Heart right ventricle (tissue), 16 donors: ENCODE results near the gene TPMT. TPM values are rescaled to one million over a fixed set of nuclear protein-coding genes. Genes with fewer than 3 reads are reported as not detected.

Source experiments
- ATAC-seq, 8 donors: fragments of 200-7000 bp; cut with Tn5 transposase; one replicate each; pipeline ENCODE4 v1.9.1; 2020; ENCODE audit warnings: mild to moderate bottlenecking in 8 of 8, moderate library complexity in 8 of 8, moderate number of reproducible peaks in 1 of 8
- DNase-seq, 2 donors: peaks; one replicate each; pipeline ENCODE4 v3.0.0-alpha.2; 2020
- H3K27ac ChIP-seq, 10 donors: fragments of 200-600 bp; sonication (generic) in 2 of 10; one replicate each; pipeline versions ENCODE4 v1.5.0 to v1.8.0; 2020 to 2022; ENCODE audit warnings: mild to moderate bottlenecking in 3 of 10
- H3K27me3 ChIP-seq, 7 donors: fragments of 200-600 bp; one replicate each; pipeline ENCODE4 v1.8.0; 2021 to 2022; ENCODE audit warnings: mild to moderate bottlenecking in 2 of 7
- H3K36me3 ChIP-seq, 9 donors: fragments of 200-600 bp; sonication (generic) in 1 of 9; one replicate each; pipeline versions ENCODE4 v1.5.0 to v1.8.0; 2020 to 2022; ENCODE audit warnings: mild to moderate bottlenecking in 2 of 9
- H3K4me1 ChIP-seq, 9 donors: fragments of 200-600 bp; sonication (generic) in 1 of 9; one replicate each; pipeline versions ENCODE4 v1.5.0 to v1.8.0; 2020 to 2022; ENCODE audit warnings: mild to moderate bottlenecking in 4 of 9
- H3K4me3 ChIP-seq, 10 donors: fragments of 200-600 bp; sonication (generic) in 2 of 10; one replicate each; pipeline versions ENCODE4 v1.5.0 to v1.8.0; 2020 to 2022; ENCODE audit warnings: mild to moderate bottlenecking in 7 of 10, moderate library complexity in 2 of 10
- H3K9me3 ChIP-seq, 11 donors: fragments of 200-600 bp in 10 of 11; sonication (generic) in 2 of 11; one replicate each; pipeline versions ENCODE4 v1.5.0 to v1.8.0; 2013 to 2022; ENCODE audit warnings: mild to moderate bottlenecking in 2 of 11, control low read depth in 1 of 11, moderate library complexity in 1 of 11
- WGBS, 2 donors: extraction: QIAGEN DNeasy Blood & Tissue Kit; methylation state at CpG; one replicate each; pipeline ENCODE4 v1.1.7; 2013; ENCODE audit warnings: inconsistent platforms in 1 of 2; 5-methylcytosine and 5-hydroxymethylcytosine counted together
- intact Hi-C, 10 donors: fragments of 100-400 bp; cut with DNase I; formaldehyde crosslinking; loops; one replicate each; pipeline versions ENCODE4 v1.11.1 to v1.14.2; 2022
- polyA plus RNA-seq, 2 donors: library from polyadenylated mRNA; stranded (reverse); fragments of 200-250 nt; gene quantifications; one replicate each; pipeline ENCODE4 v1.2.3, GENCODE V29; 2013
- total RNA-seq, 10 donors: library from RNA; stranded (reverse); fragmentation: NEBNext Ultra II Directional in 3 of 10; extraction: Animal tissue kit (Norgen Biotek cat#: 25700) in 3 of 10; gene quantifications; one replicate each; pipeline versions ENCODE4 v1.2.1 to v1.2.4, GENCODE V29; 2021 to 2023
- TF ChIP-seq, protein P1 (sequence below), 9 donors: fragments of 200-600 bp; sonication (generic) in 2 of 9; IDR thresholded peaks; one replicate each; pipeline versions ENCODE4 v1.5.0 to v1.8.0; 2021 to 2022; ENCODE audit warnings: antibody characterized with exemption in 9 of 9, mild to moderate bottlenecking in 5 of 9, moderate library complexity in 1 of 9
- donor health status: Arrhythmogenic right ventricular cardiomyopathy.
- donor health status: ischemic (EF 13 %, LVEDD 7.1; RV severe dilation, severe dysfunction).
- donor health status: healthy with polysubstance abuse.
- donor health status: DM: no; HTN: yes; CAD: no.
- donor health status: DM: no; HTN: no; CAD: no.
- donor health status: ischemic (EF 25% LVEDD 6.9; RV normal size, moderate dysfunction).
- donor health status: ischemic (EF 25% LVEDD 5.7; RV mildly dilated, moderate dysfunction).
- donor health status: healthy.
- donor health status: DM: yes; HTN: yes; CAD: no.
- donor health status: Ischemic cardiomyopathy.
- donor health status: ischemic (EF 35%, LVEDD 5.7; RV mildly dilated, moderate dysfunction).
- donor health status: nonischemic (EF 11% LVEDD 7.7; RV severe dilation, severe dysfunction).
- donor health status: DM: yes; HTN: yes; CAD: no.
- donor health status: PGD.
- donor health status: ischemic (EF 29% LVEDD 5.4; RV normal size, mild dysfunction).
- donor health status: nonischemic (EF 23%, LVEDD 6.1; RV moderate dilation, normal function).

Gene TPMT
- total and polyA plus RNA-seq, 12 donors = 10.2 to 16.0 (median 13.0) TPM

- intact Hi-C loops = no loop called here
- Histone ChIP-seq H3K4me1 (peaks cover 0 to 4% (median 0%) of the 10 kb centered on the region in 9 donors), H3K36me3 (peaks cover 0 to 96% (median 58%) of the 10 kb centered on the region in 9 donors), H3K27me3 (no peaks in the 10 kb centered on the region), H3K27ac (no peak overlapping the region), H3K4me3 (no peak overlapping the region), H3K9me3 (peaks cover 0 to 12% (median 0%) of the 10 kb centered on the region in 11 donors)
- no peak for DNase-seq
- ATAC-seq = no peak
- TF ChIP-seq, protein P1, sequence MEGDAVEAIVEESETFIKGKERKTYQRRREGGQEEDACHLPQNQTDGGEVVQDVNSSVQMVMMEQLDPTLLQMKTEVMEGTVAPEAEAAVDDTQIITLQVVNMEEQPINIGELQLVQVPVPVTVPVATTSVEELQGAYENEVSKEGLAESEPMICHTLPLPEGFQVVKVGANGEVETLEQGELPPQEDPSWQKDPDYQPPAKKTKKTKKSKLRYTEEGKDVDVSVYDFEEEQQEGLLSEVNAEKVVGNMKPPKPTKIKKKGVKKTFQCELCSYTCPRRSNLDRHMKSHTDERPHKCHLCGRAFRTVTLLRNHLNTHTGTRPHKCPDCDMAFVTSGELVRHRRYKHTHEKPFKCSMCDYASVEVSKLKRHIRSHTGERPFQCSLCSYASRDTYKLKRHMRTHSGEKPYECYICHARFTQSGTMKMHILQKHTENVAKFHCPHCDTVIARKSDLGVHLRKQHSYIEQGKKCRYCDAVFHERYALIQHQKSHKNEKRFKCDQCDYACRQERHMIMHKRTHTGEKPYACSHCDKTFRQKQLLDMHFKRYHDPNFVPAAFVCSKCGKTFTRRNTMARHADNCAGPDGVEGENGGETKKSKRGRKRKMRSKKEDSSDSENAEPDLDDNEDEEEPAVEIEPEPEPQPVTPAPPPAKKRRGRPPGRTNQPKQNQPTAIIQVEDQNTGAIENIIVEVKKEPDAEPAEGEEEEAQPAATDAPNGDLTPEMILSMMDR (IDR thresholded peaks at IDR 0.05) = no peak
- WGBS, 2 donors = 91 to 98% methylated on average over 2 of the region's 2 CpGs
Measured at GRCh38 chr6:18166312-18167036, 11.6 kb upstream of the TPMT start.

DNA sequence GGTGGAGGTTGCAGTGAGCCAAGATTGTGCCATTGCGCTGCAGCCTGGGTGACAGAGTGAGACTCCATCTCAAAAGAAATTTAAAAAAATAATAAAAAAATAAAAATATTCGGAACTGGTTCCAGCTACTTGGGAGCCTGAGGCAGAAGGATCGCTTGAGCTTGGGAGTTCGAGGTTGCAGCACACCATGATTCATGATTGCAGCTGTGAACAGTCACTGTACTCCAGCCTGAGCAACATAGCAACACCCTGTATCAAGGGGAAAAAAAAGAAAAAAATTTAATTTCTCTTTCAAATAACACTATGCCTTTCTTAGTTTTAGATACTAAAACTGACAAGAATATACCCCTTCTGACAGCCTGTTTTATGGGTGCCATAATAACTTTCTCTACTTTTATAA, 10.9 kb upstream of the TPMT start:
- no peak overlapping the region for H3K27ac ChIP-seq
- H3K27me3 ChIP-seq = no peaks in the 10 kb centered on the region
- H3K36me3 ChIP-seq = peaks cover 0 to 96% (median 64%) of the 10 kb centered on the region in 9 donors
- H3K4me1 ChIP-seq = peaks cover 0 to 2% (median 0%) of the 10 kb centered on the region in 9 donors
- TF ChIP-seq, protein P1 (IDR thresholded peaks at IDR 0.05) = no peak
- intact Hi-C loops = no loop called here
- ATAC-seq = no peak
- no peak overlapping the region for H3K4me3 ChIP-seq
- DNase-seq = no peak
- peaks cover 0 to 12% (median 0%) of the 10 kb centered on the region in 11 donors for H3K9me3 ChIP-seq
- WGBS, 2 donors = 95 to 96% methylated on average over 4 of the region's 4 CpGs

DNA sequence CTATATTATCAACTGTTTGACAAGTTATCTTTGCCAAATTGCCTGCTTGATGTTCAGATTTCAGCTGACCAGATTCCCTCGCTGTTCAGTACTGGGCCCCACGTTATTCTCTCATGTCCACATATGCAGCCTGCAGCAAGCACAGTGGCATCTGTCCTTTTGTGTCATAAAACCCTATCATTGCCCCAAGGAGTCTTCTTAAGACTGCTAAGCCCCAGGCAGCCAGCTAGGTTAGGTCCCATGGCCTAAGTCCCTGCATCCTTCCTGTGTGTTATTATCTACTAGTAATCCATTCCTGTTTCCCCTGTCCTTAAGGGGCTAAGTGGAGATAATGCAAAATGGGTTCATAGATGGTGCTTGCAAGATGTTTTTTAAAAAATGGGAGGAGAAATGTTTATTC, 7.5 kb upstream of the TPMT start:
- intact Hi-C loops = no loop called here
- DNase-seq (no peak), ATAC-seq (no peak)
- TF ChIP-seq, protein P1 (IDR thresholded peaks at IDR 0.05) = no peak
- Histone ChIP-seq H3K4me1 (peaks cover 0 to 2% (median 0%) of the 10 kb centered on the region in 9 donors), H3K9me3 (no peaks in the 10 kb centered on the region), H3K36me3 (peaks cover 0 to 76% (median 44%) of the 10 kb centered on the region in 9 donors), H3K27me3 (no peaks in the 10 kb centered on the region), H3K27ac (no peak overlapping the region), H3K4me3 (no peak overlapping the region)
- WGBS, 2 donors = 92 to 97% methylated on average over 2 of the region's 2 CpGs

DNA sequence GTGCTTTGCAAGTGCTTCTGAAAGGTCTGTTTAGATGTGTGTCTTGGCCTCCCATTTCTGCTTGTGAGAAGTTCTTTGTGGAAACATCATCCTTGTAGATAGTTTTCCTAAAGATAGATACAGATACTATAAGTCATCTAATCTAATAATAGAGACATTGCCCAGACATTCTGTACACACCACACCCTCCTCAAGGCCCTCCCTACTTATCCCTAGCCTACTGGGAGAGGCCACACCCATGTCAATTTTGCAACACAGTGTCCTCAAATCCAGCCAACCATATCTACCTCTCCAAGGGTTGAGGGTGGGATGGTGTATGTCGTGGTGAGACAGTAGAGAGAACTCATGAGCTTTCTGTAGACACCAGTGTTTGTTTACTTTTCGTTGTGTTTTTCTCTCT, 6.6 kb upstream of the TPMT start:
- no peak overlapping the region for H3K27ac ChIP-seq
- no peaks in the 10 kb centered on the region for H3K27me3 ChIP-seq
- peak in 2 of 8 donors; percentile 42 to 44 for ATAC-seq
- peaks cover 0 to 6% (median under 1%) of the 10 kb centered on the region in 9 donors for H3K4me1 ChIP-seq
- WGBS, 2 donors = 89 to 95% methylated on average over 2 of the region's 2 CpGs
- intact Hi-C loops = no loop called here
- no peaks in the 10 kb centered on the region for H3K9me3 ChIP-seq
- H3K36me3 ChIP-seq = peaks cover 0 to 66% (median 35%) of the 10 kb centered on the region in 9 donors
- TF ChIP-seq, protein P1 (IDR thresholded peaks at IDR 0.05) = no peak
- no peak for DNase-seq
- no peak overlapping the region for H3K4me3 ChIP-seq
